ENCODE data around the gene ALKBH8.

- no peak for TF ChIP-seq CTCF (conservative IDR thresholded peaks at IDR 0.05; ENCODE audit: low read length)
- no peak for TF ChIP-seq EZH2phosphoT487 (IDR thresholded peaks at IDR 0.05; ENCODE audit: borderline replicate concordance, low read depth, low read length)
Observed at GRCh38 chr11:107587306-107587979, 21.9 kb upstream of the ALKBH8 start.

All from OCI-LY7 (cell line).